ENCODE results near the gene ELK1. TPM values are rescaled to one million over a fixed set of nuclear protein-coding genes. Genes with fewer than 3 reads are reported as not detected.

Gene ELK1, protein sequence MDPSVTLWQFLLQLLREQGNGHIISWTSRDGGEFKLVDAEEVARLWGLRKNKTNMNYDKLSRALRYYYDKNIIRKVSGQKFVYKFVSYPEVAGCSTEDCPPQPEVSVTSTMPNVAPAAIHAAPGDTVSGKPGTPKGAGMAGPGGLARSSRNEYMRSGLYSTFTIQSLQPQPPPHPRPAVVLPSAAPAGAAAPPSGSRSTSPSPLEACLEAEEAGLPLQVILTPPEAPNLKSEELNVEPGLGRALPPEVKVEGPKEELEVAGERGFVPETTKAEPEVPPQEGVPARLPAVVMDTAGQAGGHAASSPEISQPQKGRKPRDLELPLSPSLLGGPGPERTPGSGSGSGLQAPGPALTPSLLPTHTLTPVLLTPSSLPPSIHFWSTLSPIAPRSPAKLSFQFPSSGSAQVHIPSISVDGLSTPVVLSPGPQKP
- total RNA-seq, result 7.7 and 8.2 TPM in 2 replicates

DNA sequence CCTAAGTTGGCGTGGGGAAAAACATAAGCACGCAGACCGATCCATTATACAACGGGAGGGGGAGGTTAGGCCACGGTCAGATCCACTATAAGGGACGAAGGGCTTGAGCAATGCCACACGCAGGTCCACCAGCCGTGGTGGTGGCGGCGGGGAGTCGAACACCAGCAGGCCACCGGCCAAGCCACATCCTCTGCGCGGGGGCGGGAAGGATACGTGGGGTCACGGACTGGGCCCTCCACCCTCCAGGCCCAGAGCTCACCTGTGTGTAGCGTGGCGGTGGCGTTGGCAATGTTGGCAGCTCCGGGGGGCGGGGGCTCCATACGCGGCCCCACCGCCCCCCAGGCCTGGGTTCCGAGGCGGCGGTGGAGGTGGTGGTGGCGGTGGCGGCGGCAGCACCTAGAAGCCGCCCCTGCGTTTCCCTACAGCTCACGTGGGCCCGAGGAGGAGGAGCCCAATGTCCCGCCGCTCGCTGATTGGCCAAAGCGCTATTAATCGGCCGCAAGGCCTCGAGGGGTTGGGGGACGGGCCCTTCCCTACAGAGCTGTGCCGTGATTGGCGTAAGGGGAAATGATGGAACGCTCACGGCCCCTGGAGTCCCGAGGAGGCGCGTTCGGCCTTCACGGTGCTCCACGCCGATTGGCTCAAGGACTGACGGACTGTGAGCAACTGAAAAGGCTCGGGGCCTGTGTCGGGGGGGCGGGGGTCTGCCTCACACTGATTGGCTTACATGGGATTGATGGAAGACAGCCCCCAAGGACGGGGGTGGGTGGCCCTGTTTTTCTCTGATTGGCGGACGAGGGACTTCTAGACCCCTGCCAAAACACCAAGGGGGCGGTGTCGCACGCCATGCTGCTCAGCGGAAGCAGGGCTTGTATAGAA lies at the start of gene ELK1:
ELK1 (minus strand) TSS at position 400 of the 879 bp plus-strand sequence. CDS start 9,122 bp downstream, outside the sequence.

DNA sequence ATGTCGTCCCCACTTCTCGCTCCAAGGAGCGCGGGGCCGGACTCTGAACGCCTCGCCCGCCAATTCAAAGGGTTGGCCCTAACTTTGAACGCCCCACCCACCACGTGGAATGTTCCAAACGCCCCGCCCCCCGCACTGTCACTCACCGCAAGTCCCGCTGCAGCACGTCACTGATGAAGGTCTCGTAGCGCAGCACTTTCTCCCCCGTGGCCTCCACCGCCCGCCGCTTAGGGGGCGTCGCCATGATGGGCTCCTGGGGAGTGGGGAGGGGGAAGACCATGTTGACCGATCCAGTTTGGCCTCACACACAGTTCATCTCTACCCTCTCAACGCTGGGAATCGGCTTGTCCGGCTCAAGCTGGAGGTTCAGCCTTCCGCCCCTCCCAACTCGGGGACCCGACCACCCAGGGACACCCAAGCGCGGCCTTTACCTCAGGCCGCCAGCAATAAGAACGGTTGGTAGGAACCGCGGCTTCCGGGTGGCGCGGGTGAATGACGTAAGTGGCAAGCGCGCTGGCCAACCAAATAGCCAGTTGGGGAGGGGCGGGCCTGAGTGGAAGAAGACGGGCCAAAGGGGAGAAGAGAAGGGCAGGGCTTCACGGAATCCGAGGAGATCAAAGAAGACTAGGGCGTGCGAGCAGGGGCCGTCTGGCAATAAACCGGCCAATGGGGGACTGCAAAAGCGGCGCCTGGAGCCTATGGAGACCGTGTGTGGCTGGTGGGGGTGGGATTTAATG lies 8.5 kb upstream of the ELK1 start, which contains the start of gene UXT:
UXT (minus strand) TSS at position 497 of the 737 bp plus-strand sequence; CDS start at position 244, 253 bp downstream.

DNA sequence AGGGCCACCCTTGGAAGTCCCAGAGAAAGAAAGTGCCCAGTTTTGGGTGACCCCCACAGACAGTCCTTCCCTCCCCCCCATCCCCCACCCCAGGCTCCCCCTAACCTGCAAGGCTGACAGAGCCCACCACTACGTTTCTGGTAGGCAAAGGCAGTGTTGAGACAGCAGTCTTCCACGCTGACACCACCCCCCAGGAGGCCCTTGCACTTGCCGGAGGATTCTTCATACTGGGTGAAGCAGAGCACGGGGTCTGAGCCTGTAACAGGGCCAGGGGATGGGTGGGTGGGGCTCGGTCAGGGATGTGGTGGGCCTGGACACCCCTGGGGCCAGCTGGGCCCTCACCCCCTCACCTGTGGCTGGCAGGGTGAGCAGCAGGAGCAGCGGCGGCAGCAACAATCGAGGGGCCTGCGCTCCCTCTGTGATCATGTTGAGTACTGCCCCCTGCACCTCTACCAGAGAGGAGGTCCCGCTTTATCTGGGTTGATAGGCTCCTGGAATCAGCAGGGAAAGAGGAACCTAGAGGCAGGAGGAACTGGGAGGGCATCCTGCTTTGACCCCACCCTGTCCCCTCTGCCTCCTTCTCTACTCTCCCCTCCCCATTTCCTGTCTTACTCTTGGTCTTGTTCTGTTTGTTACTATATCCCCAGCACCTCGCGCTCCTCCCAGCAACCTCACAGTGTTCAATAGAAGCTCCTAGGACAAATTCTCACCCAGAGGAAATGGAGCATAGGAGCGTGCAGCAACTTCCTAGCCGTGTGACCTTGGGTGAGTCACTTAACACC lies 20.8 kb downstream of the ELK1 start, which contains the start of gene CFP:
CFP (minus strand) TSS at position 512 of the 782 bp plus-strand sequence; CDS start at position 426, 86 bp downstream.

DNA sequence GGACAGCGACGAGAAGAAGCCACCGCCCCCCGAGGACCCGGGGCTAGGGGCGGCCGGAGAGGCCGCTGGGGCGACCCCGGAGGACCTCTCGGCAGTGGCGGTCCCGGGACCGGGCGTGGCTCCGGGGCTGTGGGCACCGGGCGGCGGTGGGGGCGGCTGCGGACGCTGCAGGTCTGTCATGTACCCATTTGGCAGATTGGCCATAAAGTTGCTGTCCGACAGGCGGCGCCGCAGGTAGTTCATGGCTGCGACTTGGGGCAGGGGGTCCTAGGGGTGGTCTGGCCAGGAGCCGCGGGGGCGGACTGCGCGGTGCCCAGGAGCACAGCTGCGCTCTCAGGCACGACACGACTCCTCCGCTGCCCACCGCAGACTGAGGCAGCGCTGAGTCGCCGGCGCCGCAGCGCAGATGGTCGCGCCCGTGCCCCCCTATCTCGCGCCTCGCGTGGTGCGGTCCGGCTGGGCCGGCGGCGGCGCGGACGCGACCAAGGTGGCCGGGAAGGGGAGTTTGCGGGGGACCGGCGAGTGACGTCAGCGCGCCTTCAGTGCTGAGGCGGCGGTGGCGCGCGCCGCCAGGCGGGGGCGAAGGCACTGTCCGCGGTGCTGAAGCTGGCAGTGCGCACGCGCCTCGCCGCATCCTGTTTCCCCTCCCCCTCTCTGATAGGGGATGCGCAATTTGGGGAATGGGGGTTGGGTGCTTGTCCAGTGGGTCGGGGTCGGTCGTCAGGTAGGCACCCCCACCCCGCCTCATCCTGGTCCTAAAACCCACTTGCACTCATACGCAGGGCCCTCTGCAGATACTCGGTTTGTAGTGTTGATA lies 30.7 kb downstream of the ELK1 start, which contains the start of gene SYN1:
SYN1 (minus strand) TSS at position 372 of the 817 bp plus-strand sequence; CDS start at position 243, 129 bp downstream.

Other genes with a start within 250 kb of the ELK1 start
- 3.3 and 3.5 TPM in 2 replicates for gene ZNF41, start 167.3 kb downstream of the ELK1 start, total RNA-seq
- gene ARAF, start 89.4 kb downstream of the ELK1 start, total RNA-seq, result 9.0 and 13.3 TPM in 2 replicates
- gene TIMP1, start 68.1 kb downstream of the ELK1 start, total RNA-seq, result 562 and 1,128 TPM in 2 replicates
- 0.09 and 0.16 TPM in 2 replicates for gene SYN1, start 30.7 kb downstream of the ELK1 start, total RNA-seq
- 0.17 and 0.47 TPM in 2 replicates for gene CFP, start 20.6 kb downstream of the ELK1 start, total RNA-seq
- gene UXT, start 8.6 kb upstream of the ELK1 start, total RNA-seq, result 103 and 132 TPM in 2 replicates
- gene ZNF81, start 186.3 kb upstream of the ELK1 start, total RNA-seq, result 2.7 and 3.5 TPM in 2 replicates